GM10266 (cell line): ENCODE measurements around the gene MLLT10.

Experiments used
- DNase-seq: peaks from one replicate; pipeline ENCODE4 v3.0.0; 2012; ENCODE audit errors: extremely low spot score
- CTCF ChIP-seq: IDR thresholded peaks from 2 replicates; pipeline ENCODE4 v1.5.1; 2012; ENCODE audit warnings: mild to moderate bottlenecking, low read depth; ENCODE audit not compliant: control insufficient read depth, insufficient read depth; ENCODE audit errors: missing control alignments

MLLT10 gene

DNA sequence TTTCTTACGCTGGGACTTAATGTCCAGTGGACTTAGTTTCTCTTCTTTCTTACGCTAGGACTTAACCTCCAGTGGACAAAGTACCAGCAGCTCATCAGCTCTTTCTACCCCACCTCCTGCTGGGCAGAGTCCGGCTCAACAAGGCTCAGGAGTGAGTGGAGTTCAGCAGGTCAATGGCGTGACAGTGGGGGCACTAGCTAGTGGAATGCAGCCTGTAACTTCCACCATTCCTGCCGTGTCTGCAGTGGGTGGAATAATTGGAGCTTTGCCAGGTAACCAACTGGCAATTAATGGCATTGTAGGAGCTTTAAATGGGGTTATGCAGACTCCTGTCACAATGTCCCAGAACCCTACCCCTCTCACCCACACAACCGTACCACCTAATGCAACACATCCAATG is 199.7 kb downstream of the MLLT10 start:
- DNase-seq: no peak
- no peak for TF ChIP-seq CTCF

DNA sequence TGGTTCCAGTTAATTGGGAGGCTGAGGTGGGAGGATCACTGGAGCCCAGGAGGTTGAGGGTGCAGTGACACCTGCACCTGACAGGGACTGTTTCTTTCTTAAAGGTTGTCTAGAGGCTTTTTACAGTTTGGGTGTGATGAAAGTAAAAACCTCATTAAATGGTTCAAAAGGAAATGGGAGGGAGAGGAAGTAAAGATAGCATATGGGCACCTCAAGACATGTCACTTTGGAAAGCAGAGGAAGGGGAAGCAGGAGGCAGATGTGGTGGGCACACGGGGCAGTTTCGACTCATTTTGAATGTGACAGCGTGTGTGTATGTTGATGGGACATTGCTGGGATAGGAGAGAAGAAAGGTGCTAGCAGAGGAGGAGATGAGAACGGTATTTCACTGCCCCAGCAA is 203.1 kb downstream of the MLLT10 start:
- no peak for DNase-seq
- no peak for TF ChIP-seq CTCF

- TF ChIP-seq CTCF: no peak
- DNase-seq: no peak
These were observed 207.0 kb downstream of the MLLT10 start for GRCh38 chr10:21740989-21741388.

- TF ChIP-seq CTCF: no peak
- no peak for DNase-seq
These were observed 208.8 kb downstream of the MLLT10 start for GRCh38 chr10:21742740-21743412.

GRCh38 chr10:21744223-21744622 is 210.2 kb downstream of the MLLT10 start:
- no peak for TF ChIP-seq CTCF
- DNase-seq: no peak

- TF ChIP-seq CTCF: no peak
- no peak for DNase-seq
These were observed 212.1 kb downstream of the MLLT10 start for GRCh38 chr10:21746118-21746517.

- no peak for DNase-seq
These were observed 213.8 kb downstream of the MLLT10 start for GRCh38 chr10:21747809-21748208.

More at GRCh38 chr10:21747809-21748208, 213.8 kb downstream of the MLLT10 start:
- no peak for TF ChIP-seq CTCF
